OCI-LY1 (cell line): Measurements from ENCODE around the gene DYNLT1.

ENCODE experiments used
- CTCF ChIP-seq: fragments of 200-600 bp; sonication (generic), shearing (Covaris generic); IDR thresholded peaks from 2 replicates; pipeline ENCODE4 v1.5.1; 2017; ENCODE audit warnings: mild to moderate bottlenecking, antibody characterized with exemption, low read length, moderate library complexity, mixed read lengths
- EZH2 ChIP-seq: fragments of 200-600 bp; sonication (generic), shearing (Covaris generic); IDR thresholded peaks from 2 replicates; pipeline ENCODE4 v1.8.0; 2017; ENCODE audit warnings: borderline replicate concordance, mixed run types, mild to moderate bottlenecking, antibody characterized with exemption, low read length, moderate library complexity, mixed read lengths

GRCh38 chr6:158596861-158597260 is 47.7 kb downstream of the DYNLT1 start:
- TF ChIP-seq CTCF (no peak), EZH2 (no peak)
